GM12892 (cell line): ENCODE data around the gene MYO19.

Experiments used
- POLR2A ChIP-seq: IDR thresholded peaks from 2 replicates; pipeline ENCODE4 v1.6.1; 2011; ENCODE audit warnings: low read depth, low read length, control low read depth
- POLR2AphosphoS5 ChIP-seq: IDR thresholded peaks from 2 replicates; pipeline ENCODE4 v1.6.1; 2011; ENCODE audit warnings: low read depth, low read length, control low read depth

DNA sequence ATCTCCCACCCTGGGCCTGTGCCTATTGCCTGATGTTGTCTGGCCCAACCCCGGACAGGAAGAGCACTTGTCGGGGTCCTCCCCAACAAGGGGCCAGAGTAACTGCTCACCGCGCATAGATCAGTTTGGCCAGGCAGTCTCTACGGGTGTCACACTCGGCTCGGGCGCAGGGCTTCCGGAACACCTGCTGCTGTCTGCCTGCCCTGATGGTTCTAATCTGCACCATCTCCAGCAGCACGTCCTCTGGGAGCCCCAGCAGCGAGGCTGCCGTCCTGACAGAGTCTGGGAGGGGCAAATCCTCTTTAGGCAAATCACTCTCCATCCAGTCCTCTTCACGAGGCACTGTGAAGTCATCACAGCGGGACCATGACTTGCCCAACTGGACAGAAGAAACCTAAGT, 24.0 kb downstream of the MYO19 start:
- TF ChIP-seq POLR2A (no peak), POLR2AphosphoS5 (no peak)
